GM21526 (cell line): Measurements from ENCODE around the gene SORCS2.

Experiments used
- ATAC-seq: cut with Tn5 transposase; IDR thresholded peaks from one replicate; pipeline ENCODE4 v1.9.1; 2021; ENCODE audit warnings: moderate library complexity; ENCODE audit not compliant: unreplicated experiment, low FRiP score

SORCS2 gene

GRCh38 chr4:7240306-7240705 lies 48.0 kb downstream of the SORCS2 start:
- no peak for ATAC-seq

GRCh38 chr4:7241597-7242125 lies 49.3 kb downstream of the SORCS2 start:
- no peak for ATAC-seq

GRCh38 chr4:7242766-7243165 lies 50.4 kb downstream of the SORCS2 start:
- no peak for ATAC-seq

- no peak for ATAC-seq
Observed at GRCh38 chr4:7243609-7244330, 51.4 kb downstream of the SORCS2 start.

GRCh38 chr4:7244331-7244665 lies 52.0 kb downstream of the SORCS2 start:
- ATAC-seq, result no peak

GRCh38 chr4:7244751-7245320 lies 52.5 kb downstream of the SORCS2 start:
- no peak for ATAC-seq

GRCh38 chr4:7247521-7247920 lies 55.2 kb downstream of the SORCS2 start:
- no peak for ATAC-seq

- ATAC-seq, result no peak
Observed at GRCh38 chr4:7247946-7248345, 55.6 kb downstream of the SORCS2 start.

GRCh38 chr4:7248857-7249256 lies 56.5 kb downstream of the SORCS2 start:
- no peak for ATAC-seq

GRCh38 chr4:7251321-7251720 lies 59.0 kb downstream of the SORCS2 start:
- no peak for ATAC-seq

- ATAC-seq, result no peak
Observed at GRCh38 chr4:7252051-7252450, 59.7 kb downstream of the SORCS2 start.

- ATAC-seq, result no peak
Observed at GRCh38 chr4:7252510-7253340, 60.4 kb downstream of the SORCS2 start.

- no peak for ATAC-seq
Observed at GRCh38 chr4:7253341-7253700, 61.0 kb downstream of the SORCS2 start.

- ATAC-seq, result no peak
Observed at GRCh38 chr4:7253837-7254236, 61.5 kb downstream of the SORCS2 start.

GRCh38 chr4:7254736-7255487 lies 62.6 kb downstream of the SORCS2 start:
- no peak for ATAC-seq

- no peak for ATAC-seq
Observed at GRCh38 chr4:7255488-7255881, 63.1 kb downstream of the SORCS2 start.

- ATAC-seq, result no peak
Observed at GRCh38 chr4:7255996-7256395, 63.7 kb downstream of the SORCS2 start.

- no peak for ATAC-seq
Observed at GRCh38 chr4:7256984-7257810, 64.9 kb downstream of the SORCS2 start.

GRCh38 chr4:7259039-7259438 lies 66.7 kb downstream of the SORCS2 start:
- no peak for ATAC-seq

- ATAC-seq, result no peak
Observed at GRCh38 chr4:7260569-7260968, 68.2 kb downstream of the SORCS2 start.
